LNCaP clone FGC (cell line): Measurements from ENCODE around the gene LDLRAD3.

ENCODE experiments used
- DNase-seq: peaks from one replicate; pipeline ENCODE4 v3.0.0-alpha.2; 2011; ENCODE audit warnings: low read depth
- H3K4me3 ChIP-seq: 2 replicates; pipeline ENCODE4 v1.5.1; 2011; ENCODE audit warnings: mild to moderate bottlenecking, low read depth, low read length, control low read depth
- CTCF ChIP-seq: IDR thresholded peaks from 2 replicates; pipeline ENCODE4 v1.5.1; 2012; ENCODE audit warnings: mild to moderate bottlenecking; ENCODE audit not compliant: control insufficient read depth, insufficient read depth; ENCODE audit errors: extremely low read depth

LDLRAD3 gene

GRCh38 chr11:36127550-36127949 is 183.7 kb downstream of the LDLRAD3 start:
- no peak for DNase-seq
- TF ChIP-seq CTCF = no peak
- no peak overlapping the region for H3K4me3 ChIP-seq

GRCh38 chr11:36129955-36130354 is 186.1 kb downstream of the LDLRAD3 start:
- H3K4me3 ChIP-seq = no peak overlapping the region
- TF ChIP-seq CTCF = no peak
- DNase-seq = no peak

- H3K4me3 ChIP-seq = no peak overlapping the region
- DNase-seq = no peak
- TF ChIP-seq CTCF = no peak
Measured at GRCh38 chr11:36130401-36130800, 186.5 kb downstream of the LDLRAD3 start.

- peak; percentile 49 for TF ChIP-seq CTCF
- H3K4me3 ChIP-seq = no peak overlapping the region
- DNase-seq = no peak
Measured at GRCh38 chr11:36131721-36132397, 188.0 kb downstream of the LDLRAD3 start.

GRCh38 chr11:36132940-36133339 is 189.1 kb downstream of the LDLRAD3 start:
- no peak for TF ChIP-seq CTCF
- no peak overlapping the region for H3K4me3 ChIP-seq
- no peak for DNase-seq

GRCh38 chr11:36135076-36135475 is 191.2 kb downstream of the LDLRAD3 start:
- no peak for DNase-seq
- H3K4me3 ChIP-seq = no peak overlapping the region
- no peak for TF ChIP-seq CTCF

GRCh38 chr11:36139767-36140166 is 195.9 kb downstream of the LDLRAD3 start:
- TF ChIP-seq CTCF = no peak
- DNase-seq = no peak
- H3K4me3 ChIP-seq = no peak overlapping the region
